Liver (tissue), 9 donors: Measurements from ENCODE around the gene IQSEC3. TPM values are rescaled to one million over a fixed set of nuclear protein-coding genes. Genes with fewer than 3 reads are reported as not detected.

ENCODE experiments used
- DNase-seq: peaks from one replicate; pipeline ENCODE4 v3.0.0-alpha.2; 2017; ENCODE audit warnings: low spot score
- H3K27ac ChIP-seq, 2 donors: one replicate each; pipeline ENCODE4 v1.7.0; 2013; ENCODE audit warnings: inconsistent platforms in 2 of 2, low read length in 2 of 2, control low read depth in 1 of 2, low read depth in 1 of 2, mild to moderate bottlenecking in 1 of 2
- H3K27me3 ChIP-seq, 4 donors: one replicate each; pipeline versions ENCODE4 v1.6.1 to v1.7.0; 2013; ENCODE audit warnings: low read length in 3 of 4, inconsistent platforms in 1 of 4, mild to moderate bottlenecking in 1 of 4, moderate library complexity in 1 of 4; ENCODE audit not compliant: control insufficient read depth in 4 of 4, insufficient read depth in 4 of 4
- H3K36me3 ChIP-seq, 4 donors: one replicate each; pipeline versions ENCODE4 v1.6.1 to v1.7.0; 2013; ENCODE audit warnings: low read length in 3 of 4, mild to moderate bottlenecking in 3 of 4, low read depth in 1 of 4, moderate library complexity in 1 of 4; ENCODE audit not compliant: control insufficient read depth in 4 of 4, insufficient read depth in 3 of 4
- H3K4me1 ChIP-seq, 4 donors: one replicate each; pipeline versions ENCODE4 v1.6.1 to v1.7.0; 2013; ENCODE audit warnings: low read length in 3 of 4, mild to moderate bottlenecking in 3 of 4, moderate library complexity in 1 of 4; ENCODE audit not compliant: control insufficient read depth in 4 of 4, insufficient read depth in 4 of 4
- H3K4me3 ChIP-seq, 3 donors: one replicate each; pipeline versions ENCODE4 v1.6.1 to v1.7.0; 2013; ENCODE audit warnings: low read length in 3 of 3, control low read depth in 1 of 3, low read depth in 1 of 3, mild to moderate bottlenecking in 1 of 3
- H3K9ac ChIP-seq, 2 donors: one replicate each; pipeline ENCODE4 v1.7.0; 2013; ENCODE audit warnings: low read length in 2 of 2, mild to moderate bottlenecking in 2 of 2, moderate library complexity in 2 of 2, control low read depth in 1 of 2, low read depth in 1 of 2
- H3K9me3 ChIP-seq, 4 donors: one replicate each; pipeline versions ENCODE4 v1.6.1 to v1.7.0; 2013; ENCODE audit warnings: low read length in 3 of 4; ENCODE audit not compliant: control insufficient read depth in 4 of 4
- ATF3 ChIP-seq: IDR thresholded peaks from 2 replicates; pipeline ENCODE4 v1.6.1; 2016; ENCODE audit warnings: antibody characterized with exemption
- EGR1 ChIP-seq, 2 donors: IDR thresholded peaks; 2 replicates each; pipeline ENCODE4 v1.6.1; 2016 to 2018; ENCODE audit warnings: antibody characterized with exemption in 2 of 2, low read depth in 2 of 2
- FOXA1 ChIP-seq: IDR thresholded peaks from 2 replicates; pipeline ENCODE4 v1.6.1; 2016; ENCODE audit warnings: antibody characterized with exemption
- FOXA2 ChIP-seq: IDR thresholded peaks from 2 replicates; pipeline ENCODE4 v1.6.1; 2016; ENCODE audit warnings: antibody characterized with exemption
- GABPA ChIP-seq, 2 donors: IDR thresholded peaks in 1 of 2; conservative IDR thresholded peaks in 1 of 2; 2 replicates each; pipeline ENCODE4 v1.6.1; 2016; ENCODE audit warnings: antibody characterized with exemption in 2 of 2, mild to moderate bottlenecking in 1 of 2, moderate library complexity in 1 of 2
- HNF4G ChIP-seq: IDR thresholded peaks from 2 replicates; pipeline ENCODE4 v1.6.1; 2016; ENCODE audit warnings: antibody characterized with exemption
- JUND ChIP-seq, 2 donors: IDR thresholded peaks; 2 replicates each; pipeline ENCODE4 v1.6.1; 2016; ENCODE audit warnings: antibody characterized with exemption in 2 of 2
- MAX ChIP-seq: IDR thresholded peaks from 2 replicates; pipeline ENCODE4 v1.6.1; 2016; ENCODE audit warnings: antibody characterized with exemption
- RAD21 ChIP-seq, 2 donors: IDR thresholded peaks; 2 replicates each; pipeline ENCODE4 v1.6.1; 2016; ENCODE audit warnings: antibody characterized with exemption in 2 of 2, mild to moderate bottlenecking in 2 of 2
- REST ChIP-seq: IDR thresholded peaks from 2 replicates; pipeline ENCODE4 v1.6.1; 2016; ENCODE audit warnings: antibody characterized with exemption, mild to moderate bottlenecking
- RXRA ChIP-seq, 2 donors: IDR thresholded peaks; 2 replicates each; pipeline ENCODE4 v1.6.1; 2017 to 2018; ENCODE audit warnings: antibody characterized with exemption in 2 of 2, mild to moderate bottlenecking in 1 of 2
- SP1 ChIP-seq: IDR thresholded peaks from 2 replicates; pipeline ENCODE4 v1.6.1; 2018; ENCODE audit warnings: antibody characterized with exemption, mild to moderate bottlenecking
- TAF1 ChIP-seq: conservative IDR thresholded peaks from 2 replicates; pipeline ENCODE4 v1.6.1; 2016; ENCODE audit warnings: antibody characterized with exemption, mild to moderate bottlenecking
- YY1 ChIP-seq: IDR thresholded peaks from 2 replicates; pipeline ENCODE4 v1.6.1; 2016; ENCODE audit warnings: antibody characterized with exemption, mild to moderate bottlenecking
- ZBTB33 ChIP-seq: IDR thresholded peaks from 2 replicates; pipeline ENCODE4 v1.6.1; 2016; ENCODE audit warnings: antibody characterized with exemption
- WGBS: extraction: QIAGEN DNeasy Blood & Tissue Kit; methylation state at CpG from one replicate; pipeline ENCODE4 v1.1.7; 2013; 5-methylcytosine and 5-hydroxymethylcytosine counted together
- polyA plus RNA-seq, 2 donors: library from polyadenylated mRNA; stranded (reverse) in 1 of 2; unstranded in 1 of 2; fragments of 200-250 nt in 1 of 2; fragments of >200 nt in 1 of 2; fragmentation: Nextera tagmentation in 1 of 2; extraction: Ambion mirVana in 1 of 2; gene quantifications; one replicate each; pipeline versions ENCODE4 v1.2.1 to v1.2.3, GENCODE V29; 2013 to 2015
- total RNA-seq, 2 donors: library from RNA; depleted of rRNA; stranded (reverse); fragments of >200 nt; gene quantifications; one replicate each; pipeline ENCODE4 v1.2.3, GENCODE V29; 2014
- donor health status: healthy.
- donor health status: healthy.
- donor health status: healthy.
- donor health status: healthy.
- donor health status: healthy.

Gene IQSEC3
- total and polyA plus RNA-seq, 4 donors, result under 0.01 to 0.79 (median 0.48) TPM

GRCh38 chr12:225012-225411, 158.4 kb downstream of the IQSEC3 start:
- no peak overlapping the region for H3K4me3 ChIP-seq
- H3K9ac ChIP-seq, result no peak overlapping the region
- H3K36me3 ChIP-seq, result peaks cover 0 to 56% (median 34%) of the 10 kb centered on the region in 4 donors
- no peaks in the 10 kb centered on the region for H3K27me3 ChIP-seq
- TF ChIP-seq RAD21 (IDR thresholded peaks at IDR 0.05) (no peak), RXRA (IDR thresholded peaks at IDR 0.05) (no peak), MAX (no peak), HNF4G (no peak), ATF3 (no peak), JUND (IDR thresholded peaks at IDR 0.05) (no peak), TAF1 (no peak), GABPA (IDR thresholded peaks at IDR 0.05 in 1 of 2, conservative IDR thresholded peaks at IDR 0.05 in 1 of 2) (no peak), FOXA2 (no peak), EGR1 (IDR thresholded peaks at IDR 0.05; ENCODE audit: low read depth in 2 of 2) (no peak)
- no peaks in the 10 kb centered on the region for H3K9me3 ChIP-seq
- H3K4me1 ChIP-seq, result no peaks in the 10 kb centered on the region
- WGBS, result 91% methylated on average over 18 of the region's 18 CpGs
- DNase-seq, result no peak
- H3K27ac ChIP-seq, result no peak overlapping the region

GRCh38 chr12:226401-226800, 159.8 kb downstream of the IQSEC3 start:
- WGBS, result 90% methylated on average over 14 of the region's 14 CpGs
- no peaks in the 10 kb centered on the region for H3K9me3 ChIP-seq
- no peak overlapping the region for H3K27ac ChIP-seq
- DNase-seq, result peak; percentile 30
- peaks cover 0 to 2% (median under 1%) of the 10 kb centered on the region in 4 donors for H3K4me1 ChIP-seq
- H3K9ac ChIP-seq, result no peak overlapping the region
- H3K4me3 ChIP-seq, result no peak overlapping the region
- TF ChIP-seq TAF1 (no peak), REST (no peak), FOXA1 (no peak), HNF4G (no peak), RAD21 (IDR thresholded peaks at IDR 0.05) (no peak), ATF3 (no peak), MAX (no peak), GABPA (IDR thresholded peaks at IDR 0.05 in 1 of 2, conservative IDR thresholded peaks at IDR 0.05 in 1 of 2) (no peak), JUND (IDR thresholded peaks at IDR 0.05) (no peak), YY1 (no peak), FOXA2 (no peak), ZBTB33 (no peak), SP1 (no peak)
- H3K27me3 ChIP-seq, result no peaks in the 10 kb centered on the region
- H3K36me3 ChIP-seq, result peaks cover 0 to 50% (median 35%) of the 10 kb centered on the region in 4 donors
